ENCODE results near the gene ERCC8. TPM values are rescaled to one million over a fixed set of nuclear protein-coding genes. Genes with fewer than 3 reads are reported as not detected.
"Not testable (repeated sequence)": the region's sequence is repeated elsewhere in the genome, so short reads cannot be mapped to it uniquely, and the experiment has no call there.

Gene ERCC8, protein sequence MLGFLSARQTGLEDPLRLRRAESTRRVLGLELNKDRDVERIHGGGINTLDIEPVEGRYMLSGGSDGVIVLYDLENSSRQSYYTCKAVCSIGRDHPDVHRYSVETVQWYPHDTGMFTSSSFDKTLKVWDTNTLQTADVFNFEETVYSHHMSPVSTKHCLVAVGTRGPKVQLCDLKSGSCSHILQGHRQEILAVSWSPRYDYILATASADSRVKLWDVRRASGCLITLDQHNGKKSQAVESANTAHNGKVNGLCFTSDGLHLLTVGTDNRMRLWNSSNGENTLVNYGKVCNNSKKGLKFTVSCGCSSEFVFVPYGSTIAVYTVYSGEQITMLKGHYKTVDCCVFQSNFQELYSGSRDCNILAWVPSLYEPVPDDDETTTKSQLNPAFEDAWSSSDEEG
- total RNA-seq = 9.1 TPM
- long read RNA-seq, transcript ERCC8-201 (12 exons, 2,017 nt) = major isoform, 6 of 10 reads
- long read RNA-seq, partial matches to known transcripts = 2 of 10 reads
- long read RNA-seq, other reads (novel, unspliced or antisense) = 2 of 10 reads

DNA sequence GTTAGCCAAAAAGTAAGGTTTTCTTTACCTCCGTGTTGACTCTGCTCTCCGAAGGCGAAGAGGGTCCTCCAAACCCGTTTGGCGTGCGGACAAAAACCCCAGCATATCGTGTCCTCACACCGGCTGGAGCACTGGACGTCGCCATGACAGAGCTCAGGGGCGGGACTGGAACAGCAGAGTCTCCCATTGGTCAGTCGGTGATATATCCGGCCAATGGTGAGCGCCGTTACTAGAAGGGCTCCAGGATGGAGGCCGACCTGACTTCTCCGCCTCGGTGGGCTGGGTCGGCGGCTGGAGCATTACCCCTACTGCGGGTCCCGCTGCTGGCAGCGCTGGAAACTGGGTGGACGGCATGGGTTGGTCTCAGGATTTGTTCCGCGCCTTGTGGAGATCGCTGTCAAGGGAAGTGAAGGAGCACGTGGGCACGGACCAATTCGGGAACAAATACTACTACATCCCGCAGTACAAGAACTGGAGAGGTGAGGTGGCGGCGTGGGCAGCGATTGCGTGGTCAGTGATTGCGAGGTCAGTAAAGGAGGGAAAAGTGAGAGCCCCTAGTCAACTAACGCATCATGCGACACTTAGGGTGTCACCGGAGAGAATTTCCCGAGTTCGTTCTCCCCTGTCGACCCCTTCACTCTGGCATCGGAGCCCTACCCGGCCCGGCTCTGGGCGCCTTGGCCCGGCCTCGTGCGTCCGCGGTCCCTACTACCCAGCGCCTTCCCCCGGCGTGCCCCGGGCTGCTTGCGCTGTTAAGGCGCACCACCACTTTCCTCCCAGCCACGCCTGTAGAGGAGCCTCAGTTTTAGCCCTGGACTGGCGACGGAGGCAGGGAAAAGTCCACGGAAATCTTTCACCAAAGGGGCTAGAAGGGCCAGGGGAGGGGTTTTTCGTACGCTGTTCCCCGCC is at the start of gene ERCC8, which contains the start of gene NDUFAF2:
Gene ERCC8 (minus strand): TSS at position 167 of the 909 bp plus-strand sequence. CDS start 62 bp downstream, at position 105.
Gene NDUFAF2 (plus strand): TSS at position 302 of the 909 bp plus-strand sequence. CDS start 51 bp downstream, at position 353.
- Histone ChIP-seq H3K4me1 (peaks cover 9% of the 10 kb centered on the region), H3K27me3 (no peaks in the 10 kb centered on the region), H3K9me3 (no peaks in the 10 kb centered on the region), H3K4me3 (peak within 1 kb of the TSS; percentile 79), H3K36me3 (no peaks in the 10 kb centered on the region), H3K27ac (peak within 1 kb of the TSS; percentile 79)
- DNase-seq = peak; percentile 93
- TF ChIP-seq, protein P1, sequence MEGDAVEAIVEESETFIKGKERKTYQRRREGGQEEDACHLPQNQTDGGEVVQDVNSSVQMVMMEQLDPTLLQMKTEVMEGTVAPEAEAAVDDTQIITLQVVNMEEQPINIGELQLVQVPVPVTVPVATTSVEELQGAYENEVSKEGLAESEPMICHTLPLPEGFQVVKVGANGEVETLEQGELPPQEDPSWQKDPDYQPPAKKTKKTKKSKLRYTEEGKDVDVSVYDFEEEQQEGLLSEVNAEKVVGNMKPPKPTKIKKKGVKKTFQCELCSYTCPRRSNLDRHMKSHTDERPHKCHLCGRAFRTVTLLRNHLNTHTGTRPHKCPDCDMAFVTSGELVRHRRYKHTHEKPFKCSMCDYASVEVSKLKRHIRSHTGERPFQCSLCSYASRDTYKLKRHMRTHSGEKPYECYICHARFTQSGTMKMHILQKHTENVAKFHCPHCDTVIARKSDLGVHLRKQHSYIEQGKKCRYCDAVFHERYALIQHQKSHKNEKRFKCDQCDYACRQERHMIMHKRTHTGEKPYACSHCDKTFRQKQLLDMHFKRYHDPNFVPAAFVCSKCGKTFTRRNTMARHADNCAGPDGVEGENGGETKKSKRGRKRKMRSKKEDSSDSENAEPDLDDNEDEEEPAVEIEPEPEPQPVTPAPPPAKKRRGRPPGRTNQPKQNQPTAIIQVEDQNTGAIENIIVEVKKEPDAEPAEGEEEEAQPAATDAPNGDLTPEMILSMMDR (IDR thresholded peaks at IDR 0.05) = no peak
- ATAC-seq = peak; percentile 100
- intact Hi-C loops (cut with DNase I) = no loop called here

DNA sequence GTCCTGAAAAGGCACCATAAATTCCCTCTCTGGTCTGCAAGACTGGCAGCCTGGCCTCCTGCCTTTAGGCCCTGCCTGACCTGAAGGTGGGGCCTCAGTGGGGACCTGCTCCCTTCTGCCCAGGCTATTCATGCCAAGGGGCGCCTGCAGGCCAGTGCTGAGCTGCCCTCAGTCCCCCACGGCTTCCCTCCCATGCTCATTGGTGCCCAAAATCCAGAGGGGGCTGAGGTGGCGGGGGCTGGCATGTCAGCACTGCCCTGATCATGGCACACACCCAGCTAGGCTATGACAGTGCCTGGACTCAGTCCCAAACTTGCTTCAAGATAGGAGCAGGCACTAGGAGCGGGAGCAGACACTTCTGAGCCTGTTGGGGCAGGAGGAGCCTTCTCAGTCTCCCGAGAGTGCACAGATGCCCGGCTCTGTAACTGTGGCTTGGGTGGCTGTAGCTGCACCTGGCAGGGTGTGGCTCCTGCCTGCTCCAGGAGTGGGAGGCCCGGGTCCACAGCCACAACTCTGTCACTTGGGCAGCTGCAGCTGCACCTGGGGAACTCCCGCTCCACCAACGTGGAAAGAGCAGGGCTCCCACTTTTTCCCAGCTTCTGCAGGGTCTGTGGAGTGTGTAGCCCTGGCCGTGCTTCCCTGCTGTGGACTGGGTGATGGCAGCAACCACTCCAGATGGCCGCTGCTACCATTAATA is 49.2 kb upstream of the ERCC8 start:
- intact Hi-C loops (cut with DNase I) = no loop called here
- Histone ChIP-seq H3K9me3 (no peaks in the 10 kb centered on the region), H3K4me1 (no peaks in the 10 kb centered on the region), H3K27ac (no peak overlapping the region), H3K36me3 (no peaks in the 10 kb centered on the region), H3K4me3 (no peak overlapping the region), H3K27me3 (no peaks in the 10 kb centered on the region)
- TF ChIP-seq, protein P1 (IDR thresholded peaks at IDR 0.05) = no peak
- no peak for ATAC-seq
- no peak for DNase-seq

- Histone ChIP-seq H3K27ac (no peak overlapping the region), H3K4me3 (no peak overlapping the region), H3K27me3 (no peaks in the 10 kb centered on the region), H3K4me1 (no peaks in the 10 kb centered on the region), H3K9me3 (no peaks in the 10 kb centered on the region), H3K36me3 (no peaks in the 10 kb centered on the region)
- DNase-seq (no peak), ATAC-seq (no peak)
- intact Hi-C loops (cut with DNase I) = no loop called here
- TF ChIP-seq, protein P1 (IDR thresholded peaks at IDR 0.05) = no peak
Measured at GRCh38 chr5:60993425-60993824, 48.6 kb upstream of the ERCC8 start.

DNA sequence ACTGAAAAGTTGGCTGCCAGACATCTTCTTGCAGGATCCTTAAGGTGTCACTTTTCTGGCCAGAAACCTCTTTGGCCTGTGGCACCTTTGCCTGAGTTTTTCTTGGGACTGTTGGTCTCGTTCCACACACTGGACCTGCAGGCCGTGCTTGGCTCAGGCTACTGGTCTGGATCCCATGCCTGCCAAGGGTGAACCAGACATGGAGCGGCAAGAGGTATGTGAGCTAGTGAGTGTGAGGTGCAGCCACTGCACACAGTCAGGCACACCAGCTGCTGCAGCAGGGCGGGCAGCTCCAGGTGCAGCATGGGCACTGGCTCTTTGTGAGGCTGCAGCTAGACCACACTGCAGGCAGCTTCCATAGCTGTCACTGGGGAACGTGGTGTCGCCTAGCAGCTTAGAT is 48.0 kb upstream of the ERCC8 start:
- Histone ChIP-seq H3K27ac (no peak overlapping the region), H3K4me1 (no peaks in the 10 kb centered on the region), H3K36me3 (no peaks in the 10 kb centered on the region), H3K9me3 (no peaks in the 10 kb centered on the region), H3K4me3 (no peak overlapping the region), H3K27me3 (no peaks in the 10 kb centered on the region)
- TF ChIP-seq, protein P1 (IDR thresholded peaks at IDR 0.05) = no peak
- intact Hi-C loops (cut with DNase I) = no loop called here
- ATAC-seq (no peak), DNase-seq (no peak)

- no peak overlapping the region for H3K27ac ChIP-seq
- no peaks in the 10 kb centered on the region for H3K9me3 ChIP-seq
- H3K36me3 ChIP-seq = no peaks in the 10 kb centered on the region
- intact Hi-C loops (cut with DNase I) = no loop called here
- DNase-seq (no peak), ATAC-seq (no peak)
- H3K4me1 ChIP-seq = no peaks in the 10 kb centered on the region
- H3K4me3 ChIP-seq = no peak overlapping the region
- TF ChIP-seq, protein P1 (IDR thresholded peaks at IDR 0.05) = no peak
- no peaks in the 10 kb centered on the region for H3K27me3 ChIP-seq
Measured at GRCh38 chr5:60989790-60990189, 44.9 kb upstream of the ERCC8 start.

GRCh38 chr5:60982127-60982526 is 37.3 kb upstream of the ERCC8 start:
- H3K27ac ChIP-seq; DNase-seq; H3K27me3 ChIP-seq; ATAC-seq; H3K36me3 ChIP-seq; H3K4me3 ChIP-seq; intact Hi-C loops (cut with DNase I); H3K4me1 ChIP-seq; H3K9me3 ChIP-seq: not testable (repeated sequence)

Measured in upper lobe of right lung (tissue), 1 donor.